RWPE2 (cell line): ENCODE results near the gene RIIAD1.
A peak's percentile ranks its signal among the peaks of the same experiment; 100 is the strongest.

Experiments
- ATAC-seq: fragments of 200-7000 bp; cut with Tn5 transposase; 3 replicates; pipeline ENCODE4 v1.9.1; 2021; ENCODE audit warnings: low read depth
- DNase-seq: peaks from one replicate; pipeline ENCODE4 v3.0.0-alpha.2; 2020; ENCODE audit warnings: low spot score
- H3K27ac ChIP-seq: fragments of 450-650 bp; 2 replicates; pipeline ENCODE4 v1.5.1; 2017; ENCODE audit warnings: mild to moderate bottlenecking; ENCODE audit not compliant: poor library complexity, severe bottlenecking
- H3K27me3 ChIP-seq: fragments of 250-450 bp; sonication (Bioruptor Pico); 2 replicates; pipeline ENCODE4 v1.5.1; 2021; ENCODE audit warnings: mild to moderate bottlenecking, moderate library complexity; ENCODE audit not compliant: insufficient read depth, poor library complexity, severe bottlenecking
- H3K36me3 ChIP-seq: fragments of 250-450 bp; sonication (Bioruptor Pico); 2 replicates; pipeline ENCODE4 v1.5.1; 2020; ENCODE audit warnings: low read depth, mild to moderate bottlenecking, moderate library complexity
- H3K4me1 ChIP-seq: fragments of 250-450 bp; sonication (Bioruptor Pico); 2 replicates; pipeline ENCODE4 v1.5.1; 2021; ENCODE audit warnings: mild to moderate bottlenecking, moderate library complexity; ENCODE audit not compliant: insufficient read depth, poor library complexity, severe bottlenecking
- H3K4me3 ChIP-seq: fragments of 250-450 bp; sonication (Bioruptor Pico); 2 replicates; pipeline ENCODE4 v1.5.1; 2021; ENCODE audit warnings: mild to moderate bottlenecking, moderate library complexity; ENCODE audit not compliant: severe bottlenecking
- H3K9me3 ChIP-seq: fragments of 250-450 bp; sonication (Bioruptor Pico); 2 replicates; pipeline ENCODE4 v1.5.1; 2021; ENCODE audit warnings: mild to moderate bottlenecking, moderate library complexity; ENCODE audit not compliant: severe bottlenecking
- CTCF ChIP-seq: fragments of 450-650 bp; IDR thresholded peaks from one replicate; pipeline ENCODE4 v1.5.1; 2017; ENCODE audit warnings: mild to moderate bottlenecking, moderate library complexity; ENCODE audit not compliant: poor library complexity, severe bottlenecking

Gene RIIAD1

GRCh38 chr1:151693057-151693651 lies 28.2 kb upstream of the RIIAD1 start:
- peak; percentile 75 for TF ChIP-seq CTCF
- peaks cover 26% of the 10 kb centered on the region for H3K36me3 ChIP-seq
- ATAC-seq (no peak), DNase-seq (no peak)
- no peaks in the 10 kb centered on the region for H3K4me1 ChIP-seq
- no peaks in the 10 kb centered on the region for H3K27me3 ChIP-seq
- H3K9me3 ChIP-seq, result no peaks in the 10 kb centered on the region
- no peak overlapping the region for H3K4me3 ChIP-seq
- no peak overlapping the region for H3K27ac ChIP-seq

DNA sequence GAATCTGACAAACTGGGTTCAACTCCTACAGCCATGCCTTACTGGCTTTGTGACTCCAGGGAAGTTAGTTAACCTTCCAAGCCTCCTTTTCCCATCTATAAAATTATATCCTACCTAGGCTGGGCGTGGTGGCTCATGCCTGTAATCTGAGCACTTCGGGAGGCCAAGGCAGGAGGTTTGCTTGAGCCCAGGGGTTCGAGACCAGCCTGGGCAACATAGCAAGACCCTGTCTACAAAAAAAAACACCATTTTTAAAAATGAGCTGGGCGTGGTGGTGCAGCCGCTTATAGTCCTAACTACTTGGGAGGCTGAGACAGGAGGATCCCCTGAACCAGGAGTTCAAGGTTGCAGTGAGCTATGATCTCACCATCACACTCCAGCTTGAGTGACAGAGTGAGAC lies 19.8 kb upstream of the RIIAD1 start:
- no peak overlapping the region for H3K4me3 ChIP-seq
- no peak for ATAC-seq
- H3K36me3 ChIP-seq, result peaks cover 9% of the 10 kb centered on the region
- no peaks in the 10 kb centered on the region for H3K27me3 ChIP-seq
- no peaks in the 10 kb centered on the region for H3K9me3 ChIP-seq
- H3K27ac ChIP-seq, result no peak overlapping the region
- TF ChIP-seq CTCF, result no peak
- no peaks in the 10 kb centered on the region for H3K4me1 ChIP-seq
- no peak for DNase-seq

DNA sequence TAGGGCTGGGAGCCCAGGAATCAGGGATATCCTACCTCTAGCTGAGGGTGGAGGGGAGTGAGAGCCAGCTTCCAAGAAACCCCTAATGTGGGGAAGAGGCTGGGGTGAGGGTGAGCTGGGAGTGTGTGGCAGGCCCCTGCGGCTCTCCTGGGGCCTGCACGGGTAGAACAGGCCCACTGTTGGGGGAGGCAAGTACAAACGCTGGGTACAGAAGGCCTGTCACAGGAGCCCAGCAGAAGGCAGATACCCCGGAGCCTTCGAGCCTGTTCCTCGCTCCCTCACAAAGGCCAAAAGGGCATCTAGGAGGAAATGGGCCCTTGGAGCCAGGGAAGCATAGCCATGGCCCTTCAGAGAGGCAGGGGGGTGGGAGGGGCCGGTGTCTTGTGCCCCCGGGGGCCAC lies 18.4 kb upstream of the RIIAD1 start:
- Histone ChIP-seq H3K4me1 (no peaks in the 10 kb centered on the region), H3K9me3 (no peaks in the 10 kb centered on the region), H3K36me3 (peaks cover 4% of the 10 kb centered on the region; the same call in 1 of the 2 replicates), H3K4me3 (no peak overlapping the region), H3K27me3 (no peaks in the 10 kb centered on the region), H3K27ac (no peak overlapping the region)
- TF ChIP-seq CTCF, result no peak
- DNase-seq (no peak), ATAC-seq (no peak)

GRCh38 chr1:151703813-151704212 lies 17.5 kb upstream of the RIIAD1 start:
- no peak for ATAC-seq
- no peak for DNase-seq
- Histone ChIP-seq H3K9me3 (no peaks in the 10 kb centered on the region), H3K27ac (no peak overlapping the region), H3K4me3 (no peak overlapping the region), H3K36me3 (peaks cover under 1% of the 10 kb centered on the region; the same call in 1 of the 2 replicates), H3K27me3 (no peaks in the 10 kb centered on the region), H3K4me1 (no peaks in the 10 kb centered on the region)
- no peak for TF ChIP-seq CTCF

- H3K4me3 ChIP-seq, result no peak overlapping the region
- no peak for DNase-seq
- ATAC-seq, result no peak
- no peaks in the 10 kb centered on the region for H3K9me3 ChIP-seq
- no peaks in the 10 kb centered on the region for H3K27me3 ChIP-seq
- no peak overlapping the region for H3K27ac ChIP-seq
- H3K36me3 ChIP-seq, result no peaks in the 10 kb centered on the region; the same call in 1 of the 2 replicates
- H3K4me1 ChIP-seq, result no peaks in the 10 kb centered on the region
- no peak for TF ChIP-seq CTCF
Observed at GRCh38 chr1:151704246-151704645, 17.1 kb upstream of the RIIAD1 start.
